HG03460 (cell line): ENCODE results near the gene ACP1.

Experiments used
- ATAC-seq: cut with Tn5 transposase; IDR thresholded peaks from one replicate; pipeline ENCODE4 v1.9.1; 2021; ENCODE audit not compliant: unreplicated experiment

Gene ACP1

GRCh38 chr2:279956-280649, 15.4 kb downstream of the ACP1 start:
- no peak for ATAC-seq

DNA sequence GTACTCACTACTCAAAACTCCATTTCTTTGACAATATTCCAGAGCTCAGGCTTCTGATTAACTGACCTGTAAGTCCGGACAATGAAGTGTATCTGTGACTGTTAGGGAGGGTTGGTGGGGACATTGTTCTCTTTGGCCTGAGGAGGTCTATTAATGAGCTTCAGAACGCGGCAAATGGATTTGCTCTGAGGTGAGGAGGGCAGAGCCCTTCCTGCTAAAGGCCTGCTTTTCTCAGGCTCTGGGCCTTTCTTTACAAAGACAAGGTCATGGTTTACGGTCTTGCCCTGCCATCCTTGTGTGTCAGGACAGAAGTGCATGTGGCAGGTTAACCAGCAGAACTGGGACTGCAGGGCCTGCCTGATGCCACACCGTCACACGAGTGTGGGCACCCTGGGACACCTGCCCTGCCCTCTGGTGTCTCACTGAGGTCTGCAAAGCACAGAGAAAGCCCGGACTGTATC, 15.9 kb downstream of the ACP1 start:
- ATAC-seq, result no peak

- no peak for ATAC-seq
These were observed 16.6 kb downstream of the ACP1 start for GRCh38 chr2:281381-281780.

- no peak for ATAC-seq
These were observed 17.9 kb downstream of the ACP1 start for GRCh38 chr2:282371-283263.

- no peak for ATAC-seq
These were observed 19.4 kb downstream of the ACP1 start for GRCh38 chr2:283996-284794.

DNA sequence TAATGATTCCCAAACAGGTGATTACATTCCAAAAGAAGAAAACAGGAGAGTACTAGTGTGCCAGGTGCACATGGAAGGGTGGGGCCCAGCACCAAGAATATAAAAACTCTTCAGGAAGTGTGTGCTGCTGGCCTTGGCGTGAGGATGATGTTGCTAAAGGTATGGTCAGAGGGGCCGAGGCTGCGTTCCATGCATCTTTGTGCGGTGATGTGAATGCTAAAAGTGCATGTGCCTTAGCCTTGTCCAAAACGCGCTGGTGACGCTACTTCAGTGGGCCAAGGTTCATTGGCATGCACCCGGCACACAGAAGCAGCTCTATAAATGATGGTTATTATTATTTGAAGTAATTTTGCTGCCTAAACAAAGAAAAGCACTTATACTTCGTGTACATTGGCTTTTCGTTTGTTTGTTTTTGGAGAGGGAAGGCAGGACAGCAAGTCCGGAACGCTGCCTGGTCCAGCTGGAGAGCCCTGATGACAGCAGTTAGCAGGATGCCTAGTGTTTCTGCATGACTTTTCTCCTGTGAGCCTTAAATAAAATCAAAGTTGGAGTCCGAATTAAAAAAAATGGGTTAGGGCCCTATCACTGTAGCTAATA, 20.2 kb downstream of the ACP1 start:
- no peak for ATAC-seq

GRCh38 chr2:285531-285930, 20.8 kb downstream of the ACP1 start:
- no peak for ATAC-seq

DNA sequence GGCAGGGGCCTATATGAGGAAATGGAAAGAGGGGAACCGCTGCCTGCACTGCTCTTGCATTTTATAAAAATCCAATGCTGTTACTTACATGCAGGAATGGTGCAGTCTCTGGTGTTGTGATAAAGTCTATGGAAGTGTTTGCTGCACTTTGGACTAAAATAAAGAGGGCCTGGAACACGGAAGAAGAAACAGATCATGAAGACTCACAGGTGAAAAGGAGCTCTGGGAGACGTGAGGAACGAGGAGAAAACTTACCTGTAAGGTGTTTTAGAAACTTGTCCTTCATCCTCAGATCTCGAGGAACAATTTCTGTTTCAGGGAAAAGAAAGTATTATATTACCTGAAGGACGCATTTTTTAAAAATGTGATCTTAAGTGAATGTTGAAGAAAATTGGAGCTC, 21.3 kb downstream of the ACP1 start:
- no peak for ATAC-seq

GRCh38 chr2:286774-287392, 22.1 kb downstream of the ACP1 start:
- ATAC-seq, result no peak

DNA sequence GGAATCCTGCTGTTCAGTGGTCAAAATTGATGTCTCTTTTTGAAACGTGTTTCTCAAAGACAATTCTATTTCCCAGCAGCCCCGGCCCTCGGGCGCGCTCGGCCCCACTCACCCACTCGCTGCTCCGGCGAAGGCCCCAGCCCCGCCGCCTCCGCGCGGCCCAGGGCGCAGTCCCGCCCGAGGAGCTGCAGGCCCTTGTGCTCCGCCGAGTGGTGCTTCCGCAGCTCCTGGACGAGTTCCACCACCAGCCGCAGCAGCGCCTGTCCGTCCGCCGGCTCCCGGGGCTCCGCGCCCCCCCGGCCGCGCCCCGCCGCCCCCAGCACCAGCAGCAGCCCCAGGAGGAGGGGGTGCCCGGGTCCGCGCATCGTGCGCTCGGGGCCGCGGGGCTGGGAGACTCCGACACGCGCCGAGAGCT, 22.7 kb downstream of the ACP1 start:
- no peak for ATAC-seq

- ATAC-seq, result no peak
These were observed 23.4 kb downstream of the ACP1 start, which contains the start of gene ALKAL2 for GRCh38 chr2:287911-288757. Gene ALKAL2 (minus strand): TSS chr2:288091. CDS start chr2:287835, 256 bp downstream.

- no peak for ATAC-seq
These were observed 24.1 kb downstream of the ACP1 start for GRCh38 chr2:288758-289361.

DNA sequence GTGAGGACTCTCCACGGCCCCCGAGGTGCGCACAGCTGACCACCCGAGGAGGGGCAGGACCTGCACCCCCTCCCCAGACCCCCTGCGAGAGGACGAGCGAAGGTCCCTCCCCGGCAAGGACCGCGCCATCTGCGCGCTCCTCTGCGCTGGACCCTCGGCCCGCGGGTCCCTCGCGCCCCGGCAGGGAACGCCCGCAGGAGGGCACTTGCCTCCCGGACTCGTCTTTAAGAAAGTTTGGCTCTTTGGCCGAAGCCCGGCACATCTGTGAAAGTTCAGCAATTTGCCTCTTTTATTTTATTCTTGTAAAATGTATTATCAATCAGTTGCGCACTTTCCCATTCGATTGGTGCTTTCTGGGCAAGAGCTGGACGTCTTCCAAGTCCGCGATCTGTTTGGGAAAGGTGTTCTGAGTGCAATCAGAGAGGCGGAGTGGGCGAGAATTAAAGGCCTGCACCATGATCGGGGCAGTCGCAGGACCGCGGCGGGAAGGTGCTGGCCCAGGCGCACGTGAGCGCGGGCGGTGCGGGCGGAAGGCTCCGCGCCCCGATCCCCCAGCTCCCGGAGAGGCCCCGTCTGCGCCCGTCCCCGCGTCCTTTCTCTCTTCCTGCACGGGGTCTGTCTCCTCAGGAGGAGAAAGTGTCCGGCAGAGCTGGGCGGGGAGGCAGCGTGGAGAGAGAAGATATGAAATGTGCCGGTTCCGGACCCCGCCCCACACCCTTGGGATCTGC, 24.8 kb downstream of the ACP1 start:
- ATAC-seq, result no peak

- ATAC-seq, result no peak
These were observed 25.5 kb downstream of the ACP1 start for GRCh38 chr2:290090-290722.

GRCh38 chr2:295090-295489, 30.3 kb downstream of the ACP1 start:
- no peak for ATAC-seq

DNA sequence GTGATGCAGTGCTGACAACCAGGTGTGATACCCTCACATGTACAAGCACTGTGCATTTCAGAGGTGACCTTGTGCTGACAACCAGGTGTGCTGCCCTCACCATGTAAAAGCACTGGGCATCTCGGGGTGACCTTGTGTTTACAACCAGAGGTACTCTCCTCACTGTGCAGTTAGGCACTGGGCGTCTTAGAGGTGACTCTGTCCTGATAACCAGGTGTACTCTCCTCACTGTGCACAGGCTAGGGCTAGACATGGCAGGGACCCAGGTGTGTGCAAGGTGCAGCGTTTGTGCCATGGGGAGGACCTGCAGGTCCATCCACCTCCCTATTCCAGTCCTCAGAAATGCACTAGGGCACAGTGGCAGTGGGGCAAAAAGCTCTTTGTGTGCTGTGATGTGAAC, 31.6 kb downstream of the ACP1 start:
- ATAC-seq, result no peak

GRCh38 chr2:305366-305765, 40.6 kb downstream of the ACP1 start:
- no peak for ATAC-seq
